ENCODE results near the gene STARD13.

DNA sequence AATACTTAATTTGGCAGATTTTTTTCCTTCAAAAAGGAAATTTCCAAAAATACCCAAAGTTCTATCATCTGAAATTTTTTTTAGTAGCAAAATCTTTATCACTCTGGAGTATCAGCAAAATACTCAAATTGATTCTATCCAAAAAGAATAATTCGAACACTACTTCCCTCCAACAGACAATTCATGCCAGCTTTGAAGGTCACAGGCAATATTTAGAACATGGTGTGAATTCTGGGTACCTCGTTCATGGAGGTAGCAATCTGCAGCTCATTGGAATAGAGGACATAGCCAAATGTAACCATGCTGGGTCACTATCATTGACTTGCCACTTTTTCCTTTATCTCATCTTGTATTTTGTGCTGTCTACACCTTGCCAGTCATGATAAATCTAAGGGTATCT, 119.8 kb downstream of the STARD13 start:
- no peak for TF ChIP-seq YY1 (IDR thresholded peaks at IDR 0.05; ENCODE audit: insufficient read depth, insufficient read length)
- no peak for TF ChIP-seq ZNF274 (IDR thresholded peaks at IDR 0.05; ENCODE audit: low read depth, low read length)

All from NT2/D1 (cell line).